ENCODE results near the gene RPS16.

GRCh38 chr19:39469567-39469966 is 33.8 kb upstream of the RPS16 start:
- TF ChIP-seq, protein P1, sequence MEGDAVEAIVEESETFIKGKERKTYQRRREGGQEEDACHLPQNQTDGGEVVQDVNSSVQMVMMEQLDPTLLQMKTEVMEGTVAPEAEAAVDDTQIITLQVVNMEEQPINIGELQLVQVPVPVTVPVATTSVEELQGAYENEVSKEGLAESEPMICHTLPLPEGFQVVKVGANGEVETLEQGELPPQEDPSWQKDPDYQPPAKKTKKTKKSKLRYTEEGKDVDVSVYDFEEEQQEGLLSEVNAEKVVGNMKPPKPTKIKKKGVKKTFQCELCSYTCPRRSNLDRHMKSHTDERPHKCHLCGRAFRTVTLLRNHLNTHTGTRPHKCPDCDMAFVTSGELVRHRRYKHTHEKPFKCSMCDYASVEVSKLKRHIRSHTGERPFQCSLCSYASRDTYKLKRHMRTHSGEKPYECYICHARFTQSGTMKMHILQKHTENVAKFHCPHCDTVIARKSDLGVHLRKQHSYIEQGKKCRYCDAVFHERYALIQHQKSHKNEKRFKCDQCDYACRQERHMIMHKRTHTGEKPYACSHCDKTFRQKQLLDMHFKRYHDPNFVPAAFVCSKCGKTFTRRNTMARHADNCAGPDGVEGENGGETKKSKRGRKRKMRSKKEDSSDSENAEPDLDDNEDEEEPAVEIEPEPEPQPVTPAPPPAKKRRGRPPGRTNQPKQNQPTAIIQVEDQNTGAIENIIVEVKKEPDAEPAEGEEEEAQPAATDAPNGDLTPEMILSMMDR (IDR thresholded peaks at IDR 0.05 in 8 of 11, conservative IDR thresholded peaks at IDR 0.05 in 3 of 11) = no peak
- no peak for TF ChIP-seq POLR2A (IDR thresholded peaks at IDR 0.05)

Measured in spleen (tissue), 7 donors.